Heart left ventricle (tissue), 13 donors: Measurements from ENCODE around the gene LHFPL2.

Experiments
- POLR2A ChIP-seq, 2 donors: fragments of 450-650 bp; IDR thresholded peaks; one replicate each; pipeline ENCODE4 v1.6.1; 2017; ENCODE audit warnings: antibody characterized with exemption in 2 of 2, mild to moderate bottlenecking in 2 of 2, moderate library complexity in 2 of 2
- TF ChIP-seq, protein P1 (sequence below), 12 donors: fragments of 200-600 bp; sonication (generic) in 4 of 12; IDR thresholded peaks; one replicate each; pipeline versions ENCODE4 v1.5.0 to v1.8.0; 2018 to 2022; ENCODE audit warnings: antibody characterized with exemption in 12 of 12, mild to moderate bottlenecking in 5 of 12
- donor health status: ischemic (EF 13 %, LVEDD 7.1; RV severe dilation, severe dysfunction).
- donor health status: DM: no; HTN: yes; CAD: no.
- donor health status: DM: no; HTN: no; CAD: no.
- donor health status: ischemic (EF 25% LVEDD 6.9; RV normal size, moderate dysfunction).
- donor health status: ischemic (EF 25% LVEDD 5.7; RV mildly dilated, moderate dysfunction).
- donor health status: ischemic (EF 35%, LVEDD 5.7; RV mildly dilated, moderate dysfunction).
- donor health status: nonischemic (EF 11% LVEDD 7.7; RV severe dilation, severe dysfunction).
- donor health status: DM: yes; HTN: yes; CAD: no.
- donor health status: PGD.
- donor health status: ischemic (EF 29% LVEDD 5.4; RV normal size, mild dysfunction).
- donor health status: nonischemic (EF 23%, LVEDD 6.1; RV moderate dilation, normal function).

DNA sequence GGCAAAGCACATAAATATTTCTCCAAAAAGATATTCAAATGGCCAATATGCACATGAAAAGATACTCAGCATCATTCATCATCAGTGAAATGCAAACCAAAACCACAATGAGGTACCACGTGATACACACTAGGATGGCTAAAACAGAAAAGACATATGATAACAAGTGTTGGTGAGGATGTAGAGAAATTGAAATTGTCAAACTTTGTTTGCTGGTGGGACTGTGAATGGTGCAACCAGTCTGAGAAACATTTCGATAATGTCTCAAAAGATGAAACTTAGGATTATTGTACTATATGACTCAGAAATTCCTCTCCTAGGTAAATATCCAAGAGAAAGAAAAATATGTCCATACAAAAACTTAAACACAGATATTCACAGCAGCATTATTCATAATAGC, 8.6 kb upstream of the LHFPL2 start:
- TF ChIP-seq, protein P1, sequence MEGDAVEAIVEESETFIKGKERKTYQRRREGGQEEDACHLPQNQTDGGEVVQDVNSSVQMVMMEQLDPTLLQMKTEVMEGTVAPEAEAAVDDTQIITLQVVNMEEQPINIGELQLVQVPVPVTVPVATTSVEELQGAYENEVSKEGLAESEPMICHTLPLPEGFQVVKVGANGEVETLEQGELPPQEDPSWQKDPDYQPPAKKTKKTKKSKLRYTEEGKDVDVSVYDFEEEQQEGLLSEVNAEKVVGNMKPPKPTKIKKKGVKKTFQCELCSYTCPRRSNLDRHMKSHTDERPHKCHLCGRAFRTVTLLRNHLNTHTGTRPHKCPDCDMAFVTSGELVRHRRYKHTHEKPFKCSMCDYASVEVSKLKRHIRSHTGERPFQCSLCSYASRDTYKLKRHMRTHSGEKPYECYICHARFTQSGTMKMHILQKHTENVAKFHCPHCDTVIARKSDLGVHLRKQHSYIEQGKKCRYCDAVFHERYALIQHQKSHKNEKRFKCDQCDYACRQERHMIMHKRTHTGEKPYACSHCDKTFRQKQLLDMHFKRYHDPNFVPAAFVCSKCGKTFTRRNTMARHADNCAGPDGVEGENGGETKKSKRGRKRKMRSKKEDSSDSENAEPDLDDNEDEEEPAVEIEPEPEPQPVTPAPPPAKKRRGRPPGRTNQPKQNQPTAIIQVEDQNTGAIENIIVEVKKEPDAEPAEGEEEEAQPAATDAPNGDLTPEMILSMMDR (IDR thresholded peaks at IDR 0.05), result no peak
- no peak for TF ChIP-seq POLR2A (IDR thresholded peaks at IDR 0.05)
